Neural crest cell (in vitro differentiated cells): ENCODE data around the gene NMRAL1. TPM values are rescaled to one million over a fixed set of nuclear protein-coding genes. Genes with fewer than 3 reads are reported as not detected.

Experiments
- DNase-seq: peaks from one replicate; pipeline ENCODE4 v3.0.0; 2021; ENCODE audit warnings: low read depth, mixed read lengths, low spot score
- H3K27ac Mint-ChIP-seq: one replicate; pipeline ENCODE4 v1.8.0; 2021; ENCODE audit warnings: mild to moderate bottlenecking, mixed read lengths; ENCODE audit not compliant: unreplicated experiment
- H3K27me3 Mint-ChIP-seq: 2 replicates; pipeline ENCODE4 v1.8.0; 2021; ENCODE audit warnings: low read depth, mild to moderate bottlenecking, mixed read lengths
- H3K36me3 Mint-ChIP-seq: 2 replicates; pipeline ENCODE4 v1.8.0; 2021; ENCODE audit warnings: low read depth, mild to moderate bottlenecking, mixed read lengths
- H3K4me1 Mint-ChIP-seq: 2 replicates; pipeline ENCODE4 v1.8.0; 2021; ENCODE audit warnings: mixed read lengths
- H3K4me3 Mint-ChIP-seq: one replicate; pipeline ENCODE4 v1.8.0; 2021; ENCODE audit warnings: mild to moderate bottlenecking, mixed read lengths
- H3K9me3 Mint-ChIP-seq: 2 replicates; pipeline ENCODE4 v1.8.0; 2021; ENCODE audit warnings: mixed read lengths
- CTCF ChIP-seq: fragments of 200-600 bp; sonication (generic); conservative IDR thresholded peaks from 2 replicates; pipeline ENCODE4 v1.5.0; 2021; ENCODE audit warnings: antibody characterized with exemption, mild to moderate bottlenecking
- total RNA-seq: library from RNA; stranded (reverse); gene quantifications from 2 replicates; pipeline ENCODE4 v1.2.1, GENCODE V29; 2021

Gene NMRAL1
- total RNA-seq, 1 donor from 2014 or later, result 45.0 TPM

GRCh38 chr16:4494746-4495490 is 20.5 kb upstream of the NMRAL1 start:
- Mint-ChIP-seq H3K27ac (no peak overlapping the region), H3K4me1 (no peaks in the 10 kb centered on the region), H3K4me3 (no peak overlapping the region), H3K9me3 (no peaks in the 10 kb centered on the region), H3K27me3 (no peaks in the 10 kb centered on the region), H3K36me3 (no peaks in the 10 kb centered on the region)
- TF ChIP-seq CTCF, result no peak
- DNase-seq, result no peak

- H3K4me3 Mint-ChIP-seq, result no peak overlapping the region
- no peak overlapping the region for H3K27ac Mint-ChIP-seq
- no peak for DNase-seq
Measured at GRCh38 chr16:4491898-4492297, 17.5 kb upstream of the NMRAL1 start.

GRCh38 chr16:4489030-4489429 is 14.6 kb upstream of the NMRAL1 start:
- Mint-ChIP-seq H3K36me3 (no peaks in the 10 kb centered on the region), H3K27ac (no peak overlapping the region), H3K4me1 (peaks cover 4% of the 10 kb centered on the region), H3K27me3 (no peaks in the 10 kb centered on the region), H3K4me3 (no peak overlapping the region), H3K9me3 (no peaks in the 10 kb centered on the region)
- no peak for DNase-seq
- no peak for TF ChIP-seq CTCF

More at GRCh38 chr16:4491898-4492297, 17.5 kb upstream of the NMRAL1 start:
- H3K36me3 Mint-ChIP-seq, result no peaks in the 10 kb centered on the region
- TF ChIP-seq CTCF, result no peak
- peaks cover 4% of the 10 kb centered on the region for H3K4me1 Mint-ChIP-seq
- no peaks in the 10 kb centered on the region for H3K9me3 Mint-ChIP-seq
- H3K27me3 Mint-ChIP-seq, result no peaks in the 10 kb centered on the region

- Mint-ChIP-seq H3K27me3 (no peaks in the 10 kb centered on the region), H3K4me3 (no peak overlapping the region), H3K9me3 (no peaks in the 10 kb centered on the region), H3K4me1 (peaks cover 4% of the 10 kb centered on the region), H3K27ac (peak overlapping the region; percentile 85), H3K36me3 (no peaks in the 10 kb centered on the region)
- TF ChIP-seq CTCF, result no peak
- no peak for DNase-seq
Measured at GRCh38 chr16:4488499-4488967, 14.1 kb upstream of the NMRAL1 start.

GRCh38 chr16:4487955-4488498 is 13.6 kb upstream of the NMRAL1 start:
- H3K27ac Mint-ChIP-seq, result peak overlapping the region; percentile 85
- no peaks in the 10 kb centered on the region for H3K9me3 Mint-ChIP-seq
- no peaks in the 10 kb centered on the region for H3K36me3 Mint-ChIP-seq
- H3K4me1 Mint-ChIP-seq, result peaks cover 8% of the 10 kb centered on the region
- no peak for TF ChIP-seq CTCF
- no peak overlapping the region for H3K4me3 Mint-ChIP-seq
- H3K27me3 Mint-ChIP-seq, result no peaks in the 10 kb centered on the region
- no peak for DNase-seq
